Sigmoid colon (tissue), 7 donors: ENCODE results near the gene TOM1. TPM values are rescaled to one million over a fixed set of nuclear protein-coding genes. Genes with fewer than 3 reads are reported as not detected.

ENCODE experiments used
- DNase-seq: peaks from one replicate; pipeline ENCODE4 v3.0.0-alpha.2; 2019
- H3K27ac ChIP-seq, 4 donors: fragments of 200-600 bp; sonication (generic); one replicate each; pipeline ENCODE4 v1.5.1; 2016 to 2019; ENCODE audit warnings: mild to moderate bottlenecking in 1 of 4
- H3K27me3 ChIP-seq, 3 donors: fragments of 200-600 bp; sonication (generic); one replicate each; pipeline ENCODE4 v1.5.1; 2019; ENCODE audit warnings: mild to moderate bottlenecking in 1 of 3
- H3K36me3 ChIP-seq, 4 donors: fragments of 200-600 bp; sonication (generic); one replicate each; pipeline ENCODE4 v1.5.1; 2016 to 2019
- H3K4me1 ChIP-seq, 4 donors: fragments of 200-600 bp; sonication (generic); one replicate each; pipeline ENCODE4 v1.5.1; 2017 to 2019
- H3K4me3 ChIP-seq, 4 donors: fragments of 200-600 bp; sonication (generic); one replicate each; pipeline ENCODE4 v1.5.1; 2017 to 2019; ENCODE audit warnings: mild to moderate bottlenecking in 2 of 4, moderate library complexity in 1 of 4
- H3K9me3 ChIP-seq, 4 donors: fragments of 200-600 bp in 3 of 4; sonication (generic) in 3 of 4; one replicate each; pipeline versions ENCODE4 v1.5.1 to v1.6.1; 2013 to 2019
- EP300 ChIP-seq, 4 donors: sonication (generic); formaldehyde crosslinking; IDR thresholded peaks; one replicate each; pipeline ENCODE4 v1.6.1; 2017; ENCODE audit warnings: antibody characterized with exemption in 4 of 4
- POLR2A ChIP-seq, 2 donors: fragments of 450-650 bp; IDR thresholded peaks; one replicate each; pipeline ENCODE4 v1.6.1; 2016; ENCODE audit warnings: antibody characterized with exemption in 2 of 2, mild to moderate bottlenecking in 2 of 2, moderate library complexity in 2 of 2
- POLR2AphosphoS5 ChIP-seq, 4 donors: sonication (generic); formaldehyde crosslinking; IDR thresholded peaks; one replicate each; pipeline ENCODE4 v1.6.1; 2017; ENCODE audit warnings: antibody characterized with exemption in 4 of 4
- WGBS, 2 donors: extraction: QIAGEN DNeasy Blood & Tissue Kit; methylation state at CpG; one replicate each; pipeline ENCODE4 v1.1.7; 2013; 5-methylcytosine and 5-hydroxymethylcytosine counted together
- intact Hi-C: fragments of 100-400 bp; cut with DNase I; formaldehyde crosslinking; loops from one replicate; pipeline ENCODE4 v1.15.1; 2023
- polyA plus RNA-seq, 3 donors: library from polyadenylated mRNA; stranded (reverse); fragments of 200-250 nt; gene quantifications; one replicate each; pipeline ENCODE4 v1.2.3, GENCODE V29; 2013
- total RNA-seq, 4 donors: library from RNA; depleted of rRNA; stranded (reverse); fragments of >200 nt; gene quantifications; one replicate each; pipeline ENCODE4 v1.1.0, GENCODE V29; 2016
- TF ChIP-seq, protein P1 (sequence below), 4 experiments: fragments of 450-650 bp in 3 of 4; fragments of 200-600 bp in 1 of 4; IDR thresholded peaks; one replicate each; pipeline ENCODE4 v1.5.1; 2016 to 2019; ENCODE audit warnings: antibody characterized with exemption in 4 of 4, mild to moderate bottlenecking in 3 of 4, moderate library complexity in 2 of 4
- donor health status: healthy with polysubstance abuse.
- donor health status: Bipolar disorder and iron deficiency.
- donor health status: healthy.

The TOM1 gene
- total and polyA plus RNA-seq, 7 donors, result 32.5 to 66.5 (median 50.8) TPM

DNA sequence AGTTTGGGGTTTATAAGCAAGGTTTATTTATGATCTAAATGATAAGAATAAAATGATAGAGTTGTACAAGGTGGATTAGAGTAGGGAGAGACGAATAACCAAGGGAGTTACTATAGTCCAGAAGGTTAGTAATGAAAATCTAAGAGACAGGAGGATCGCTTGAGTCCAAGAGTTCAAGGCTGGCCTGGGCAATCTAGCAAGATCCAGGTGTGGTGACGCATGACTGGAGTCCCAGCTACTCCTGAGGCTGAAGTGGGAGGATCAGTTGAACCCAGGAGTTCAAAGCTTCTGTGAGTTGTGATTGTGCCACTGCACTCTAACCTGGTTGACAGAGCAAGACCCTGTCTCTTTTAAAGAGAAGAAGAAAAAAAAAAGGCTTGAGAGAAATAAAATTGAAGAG lies 30.1 kb upstream of the TOM1 start:
- TF ChIP-seq POLR2AphosphoS5 (IDR thresholded peaks at IDR 0.05), result no peak
- no peak for TF ChIP-seq EP300 (IDR thresholded peaks at IDR 0.05)
- TF ChIP-seq, protein P1, sequence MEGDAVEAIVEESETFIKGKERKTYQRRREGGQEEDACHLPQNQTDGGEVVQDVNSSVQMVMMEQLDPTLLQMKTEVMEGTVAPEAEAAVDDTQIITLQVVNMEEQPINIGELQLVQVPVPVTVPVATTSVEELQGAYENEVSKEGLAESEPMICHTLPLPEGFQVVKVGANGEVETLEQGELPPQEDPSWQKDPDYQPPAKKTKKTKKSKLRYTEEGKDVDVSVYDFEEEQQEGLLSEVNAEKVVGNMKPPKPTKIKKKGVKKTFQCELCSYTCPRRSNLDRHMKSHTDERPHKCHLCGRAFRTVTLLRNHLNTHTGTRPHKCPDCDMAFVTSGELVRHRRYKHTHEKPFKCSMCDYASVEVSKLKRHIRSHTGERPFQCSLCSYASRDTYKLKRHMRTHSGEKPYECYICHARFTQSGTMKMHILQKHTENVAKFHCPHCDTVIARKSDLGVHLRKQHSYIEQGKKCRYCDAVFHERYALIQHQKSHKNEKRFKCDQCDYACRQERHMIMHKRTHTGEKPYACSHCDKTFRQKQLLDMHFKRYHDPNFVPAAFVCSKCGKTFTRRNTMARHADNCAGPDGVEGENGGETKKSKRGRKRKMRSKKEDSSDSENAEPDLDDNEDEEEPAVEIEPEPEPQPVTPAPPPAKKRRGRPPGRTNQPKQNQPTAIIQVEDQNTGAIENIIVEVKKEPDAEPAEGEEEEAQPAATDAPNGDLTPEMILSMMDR (IDR thresholded peaks at IDR 0.05), result no peak
- TF ChIP-seq POLR2A (IDR thresholded peaks at IDR 0.05), result no peak
- Histone ChIP-seq H3K27me3 (no peaks in the 10 kb centered on the region), H3K4me1 (no peaks in the 10 kb centered on the region), H3K4me3 (no peak overlapping the region), H3K36me3 (peaks cover 15 to 85% (median 33%) of the 10 kb centered on the region in 4 donors), H3K27ac (no peak overlapping the region), H3K9me3 (no peaks in the 10 kb centered on the region)
- DNase-seq, result no peak
- 87 to 97% methylated on average over 3 of the region's 3 CpGs for WGBS, 2 donors
- intact Hi-C loops, result no loop called here

DNA sequence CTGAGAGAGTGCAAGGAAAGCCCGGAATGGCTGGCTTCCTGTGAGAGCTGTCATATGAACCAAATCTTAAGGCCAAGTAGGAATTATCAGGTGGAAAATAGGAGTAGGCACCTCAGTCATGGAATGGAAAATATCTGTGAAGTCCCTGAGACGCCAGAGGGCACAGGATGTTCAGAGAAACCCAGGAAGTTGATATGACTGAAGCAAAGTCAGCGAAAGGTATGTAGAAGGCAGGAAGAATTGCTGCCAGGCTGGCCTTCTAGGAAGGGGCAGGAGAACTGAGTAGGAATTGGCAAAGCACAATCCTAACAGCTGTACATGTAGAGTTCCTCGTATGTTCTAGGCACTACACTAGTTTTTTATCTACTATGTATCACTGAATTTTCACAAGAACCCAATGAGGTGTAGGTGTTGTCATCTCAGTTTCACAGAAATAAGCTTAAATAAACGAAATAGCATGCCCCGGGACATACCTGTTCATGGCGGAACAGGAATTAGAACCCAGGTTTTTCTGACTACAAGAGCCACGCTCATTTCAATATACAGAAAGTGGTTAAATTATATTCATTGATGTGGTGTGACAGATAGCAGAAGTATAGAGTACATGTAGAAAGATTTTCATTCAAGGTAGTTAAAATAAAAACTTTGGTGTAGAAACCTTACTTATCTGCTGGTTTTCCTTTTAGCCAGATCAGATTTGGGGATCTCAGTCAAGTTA lies 25.4 kb upstream of the TOM1 start:
- Histone ChIP-seq H3K4me3 (no peak overlapping the region), H3K27ac (no peak overlapping the region), H3K36me3 (peaks cover 0 to 52% (median 10%) of the 10 kb centered on the region in 4 donors), H3K4me1 (no peaks in the 10 kb centered on the region), H3K9me3 (no peaks in the 10 kb centered on the region), H3K27me3 (no peaks in the 10 kb centered on the region)
- intact Hi-C loops, result no loop called here
- DNase-seq, result no peak
- TF ChIP-seq EP300 (IDR thresholded peaks at IDR 0.05) (no peak), POLR2AphosphoS5 (IDR thresholded peaks at IDR 0.05) (no peak), POLR2A (IDR thresholded peaks at IDR 0.05) (no peak)
- TF ChIP-seq, protein P1 (IDR thresholded peaks at IDR 0.05), result no peak
- 86 to 93% methylated on average over 8 of the region's 8 CpGs for WGBS, 2 donors

DNA sequence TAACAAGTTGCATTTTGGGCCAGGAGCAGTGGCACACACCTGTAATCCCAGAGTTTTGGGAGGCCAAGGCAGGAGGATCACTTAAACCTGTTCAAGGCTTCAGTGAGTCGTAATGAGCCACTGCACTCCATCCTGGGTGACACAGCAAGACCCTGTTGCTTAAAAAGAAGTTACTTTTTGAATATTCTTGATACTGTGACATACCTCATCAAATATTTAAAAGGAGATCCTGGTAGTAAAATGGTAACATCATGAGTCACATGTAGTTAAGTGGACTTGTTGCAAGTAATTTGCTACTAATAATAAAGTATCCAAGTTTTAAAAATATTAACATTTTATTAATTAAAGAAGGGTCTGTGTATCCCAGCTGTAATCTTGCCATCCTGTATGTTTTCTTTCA lies 24.1 kb upstream of the TOM1 start:
- H3K4me1 ChIP-seq, result no peaks in the 10 kb centered on the region
- intact Hi-C loops, result no loop called here
- no peaks in the 10 kb centered on the region for H3K9me3 ChIP-seq
- H3K27ac ChIP-seq, result no peak overlapping the region
- H3K27me3 ChIP-seq, result no peaks in the 10 kb centered on the region
- peaks cover 0 to 39% (median 2%) of the 10 kb centered on the region in 4 donors for H3K36me3 ChIP-seq
- TF ChIP-seq EP300 (IDR thresholded peaks at IDR 0.05), result no peak
- TF ChIP-seq, protein P1 (IDR thresholded peaks at IDR 0.05), result no peak
- TF ChIP-seq POLR2AphosphoS5 (IDR thresholded peaks at IDR 0.05), result no peak
- no peak for TF ChIP-seq POLR2A (IDR thresholded peaks at IDR 0.05)
- H3K4me3 ChIP-seq, result no peak overlapping the region
- no peak for DNase-seq
- 92 to 95% methylated on average over 1 of the region's 1 CpG for WGBS, 2 donors

DNA sequence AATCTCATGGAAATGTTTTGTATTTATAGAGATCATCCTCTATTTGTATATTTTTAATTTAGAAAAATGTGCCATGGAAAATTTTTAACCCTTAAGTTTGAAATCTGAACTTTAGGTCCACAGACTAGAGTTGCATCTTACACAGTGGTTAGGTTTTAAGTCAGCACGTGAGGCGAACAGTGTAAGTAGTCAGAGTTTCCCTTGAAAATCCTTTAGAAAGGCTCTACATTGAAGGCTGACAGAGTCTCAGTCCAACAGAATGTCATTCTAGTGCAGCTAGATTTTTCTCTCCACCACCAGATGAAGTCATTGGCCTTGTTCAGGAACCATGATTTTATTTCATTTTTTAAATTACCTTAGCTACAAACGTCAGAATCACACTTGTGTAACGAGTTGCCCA lies 23.7 kb upstream of the TOM1 start:
- WGBS, 2 donors, result 80 to 87% methylated on average over 4 of the region's 4 CpGs
- TF ChIP-seq, protein P1 (IDR thresholded peaks at IDR 0.05), result no peak
- TF ChIP-seq EP300 (IDR thresholded peaks at IDR 0.05), result no peak
- peaks cover 0 to 35% (median 2%) of the 10 kb centered on the region in 4 donors for H3K36me3 ChIP-seq
- no peak overlapping the region for H3K4me3 ChIP-seq
- no peaks in the 10 kb centered on the region for H3K27me3 ChIP-seq
- H3K27ac ChIP-seq, result no peak overlapping the region
- no peak for DNase-seq
- H3K4me1 ChIP-seq, result no peaks in the 10 kb centered on the region
- intact Hi-C loops, result no loop called here
- no peaks in the 10 kb centered on the region for H3K9me3 ChIP-seq

DNA sequence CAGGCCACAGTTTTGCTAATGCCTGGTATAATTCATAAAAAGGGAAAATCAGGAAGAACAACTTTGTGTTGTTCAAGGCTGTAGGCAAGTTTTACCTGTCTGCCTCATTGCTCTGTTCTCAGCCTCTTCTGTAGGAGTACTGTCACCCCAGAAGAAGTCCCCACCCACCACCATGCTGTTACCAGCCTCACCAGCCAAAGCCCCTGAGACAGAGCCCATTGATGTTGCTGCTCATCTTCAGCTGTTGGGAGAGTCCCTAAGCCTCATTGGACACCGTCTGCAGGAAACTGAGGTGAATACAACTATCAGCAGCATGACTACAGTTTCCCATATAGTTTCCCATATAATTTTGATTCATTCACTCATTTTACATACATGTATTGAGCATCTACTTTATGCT lies 11.6 kb upstream of the TOM1 start:
- TF ChIP-seq POLR2AphosphoS5 (IDR thresholded peaks at IDR 0.05), result no peak
- no peak for TF ChIP-seq EP300 (IDR thresholded peaks at IDR 0.05)
- WGBS, 2 donors, result 87 to 95% methylated on average over 1 of the region's 1 CpG
- peaks cover 18 to 91% (median 44%) of the 10 kb centered on the region in 4 donors for H3K36me3 ChIP-seq
- no peaks in the 10 kb centered on the region for H3K27me3 ChIP-seq
- intact Hi-C loops, result no loop called here
- no peaks in the 10 kb centered on the region for H3K9me3 ChIP-seq
- H3K27ac ChIP-seq, result no peak overlapping the region
- no peak overlapping the region for H3K4me3 ChIP-seq
- H3K4me1 ChIP-seq, result peaks cover 0 to 9% (median 0%) of the 10 kb centered on the region in 4 donors
- no peak for DNase-seq
